Activated CD4-positive, alpha-beta memory T cell treated with anti-CD3 and anti-CD28 coated beads for 36 hours (primary cell): ENCODE results near the gene GALM. TPM values are rescaled to one million over a fixed set of nuclear protein-coding genes. Genes with fewer than 3 reads are reported as not detected.

Source experiments
- CTCF ChIA-PET: fragments of 350-600 bp; sonication (Branson Sonifier 250); formaldehyde crosslinking; loops from one replicate; lab custom pipeline; 2021; ENCODE audit warnings: antibody characterized with exemption, inconsistent platforms; lab: Charles Lee
- POLR2A ChIA-PET: fragments of 350-600 bp; sonication (Branson Sonifier 250); formaldehyde crosslinking; loops from one replicate; lab custom pipeline; 2021; ENCODE audit warnings: antibody characterized with exemption; lab: Charles Lee
- DNase-seq: peaks from one replicate; pipeline ENCODE4 v3.0.0-alpha.2; 2020
- H3K27ac Mint-ChIP-seq: one replicate; pipeline ENCODE4 v1.8.0; 2021; ENCODE audit warnings: mixed read lengths
- H3K27me3 Mint-ChIP-seq: one replicate; pipeline ENCODE4 v1.8.0; 2021; ENCODE audit warnings: mixed read lengths
- H3K36me3 Mint-ChIP-seq: one replicate; pipeline ENCODE4 v1.8.0; 2021; ENCODE audit warnings: mixed read lengths
- H3K4me1 Mint-ChIP-seq: one replicate; pipeline ENCODE4 v1.8.0; 2021; ENCODE audit warnings: low read depth, mixed read lengths
- H3K4me3 Mint-ChIP-seq: one replicate; pipeline ENCODE4 v1.8.0; 2021; ENCODE audit warnings: mild to moderate bottlenecking, mixed read lengths
- H3K9me3 Mint-ChIP-seq: one replicate; pipeline ENCODE4 v1.8.0; 2021; ENCODE audit warnings: mixed read lengths
- intact Hi-C: fragments of 100-400 bp; cut with micrococcal nuclease; formaldehyde crosslinking; loops from one replicate; pipeline ENCODE4 v1.15.1; 2023
- total RNA-seq, 2 experiments: library from RNA; stranded (reverse); gene quantifications; one replicate each; pipeline ENCODE4 v1.2.3, GENCODE V29; 2021

The GALM gene
- total RNA-seq, 2 experiments from 2014 or later: 90.2 to 95.3 TPM

DNA sequence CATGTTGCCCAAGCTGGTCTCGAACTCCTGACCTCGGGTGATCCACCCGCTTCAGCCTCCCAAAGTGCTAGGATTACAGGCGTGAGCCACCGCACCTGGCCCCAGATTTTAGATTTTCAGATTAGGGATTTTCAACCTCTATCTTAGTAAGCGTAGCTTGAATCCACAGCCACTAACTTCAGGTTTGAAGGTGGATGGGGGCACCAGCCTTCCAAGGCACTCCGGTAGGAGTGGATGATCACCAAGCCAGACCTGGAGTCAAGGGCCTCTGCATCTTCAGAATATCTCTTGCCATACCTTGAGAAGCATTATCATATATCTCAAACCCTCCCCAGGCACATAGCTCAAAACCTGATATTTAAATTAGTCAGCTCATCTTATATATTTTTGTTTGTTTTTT lies 17.9 kb downstream of the GALM start:
- Mint-ChIP-seq H3K4me1 (peaks cover 68% of the 10 kb centered on the region), H3K4me3 (no peak overlapping the region), H3K27ac (peak overlapping the region; percentile 84), H3K36me3 (peaks cover 75% of the 10 kb centered on the region), H3K27me3 (no peaks in the 10 kb centered on the region), H3K9me3 (no peaks in the 10 kb centered on the region)
- ChIA-PET POLR2A (interaction anchor here (3.7 kb wide), 1 partner anchor 18 kb away, joined by 56 read pairs; the partner anchor contains the start of gene GALM), CTCF (interaction anchor here (0.7 to 3.4 kb wide), 6 partner anchors 16 to 102 kb away, joined by 4 to 46 read pairs (median 6); partner anchors contain the start of gene HNRNPLL)
- no peak for DNase-seq
- intact Hi-C loops: loop anchor here (2.0 kb wide), 1 partner anchor 17 kb away; no protein-coding TSS in a partner anchor

DNA sequence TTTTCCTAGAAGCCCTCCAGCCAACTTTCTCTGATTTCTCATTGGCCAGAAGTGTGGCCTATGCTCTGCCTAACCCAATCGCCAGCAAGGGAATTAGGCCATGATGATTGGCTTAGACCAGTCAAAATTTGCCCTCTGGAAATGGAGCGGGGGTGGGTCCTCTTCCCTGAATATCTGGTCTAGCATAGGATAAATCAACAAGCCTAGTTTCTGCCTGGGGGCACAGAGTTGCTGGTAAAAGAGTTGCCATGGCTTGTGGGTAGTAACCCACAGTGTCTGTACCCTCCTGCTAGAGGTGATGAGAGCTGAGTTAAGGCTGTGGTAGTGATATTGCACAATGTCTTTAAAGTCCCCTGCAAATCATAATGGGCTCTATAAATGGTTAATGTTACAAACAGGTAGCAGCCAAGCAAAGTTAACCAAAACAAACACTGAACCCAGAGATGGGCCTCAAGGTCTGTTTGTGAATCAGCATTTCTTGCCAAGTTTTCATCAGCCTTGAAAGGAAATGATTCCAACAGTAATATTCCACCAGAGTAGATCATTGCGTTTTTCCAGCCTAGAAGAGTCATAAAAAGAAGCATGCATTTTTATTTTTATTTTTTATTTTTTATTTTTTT lies 19.3 kb downstream of the GALM start:
- POLR2A ChIA-PET: interaction anchor here (0.7 kb wide), 1 partner anchor 14 kb away, joined by 3 read pairs; no protein-coding TSS in a partner anchor
- peaks cover 72% of the 10 kb centered on the region for H3K4me1 Mint-ChIP-seq
- CTCF ChIA-PET: interaction anchor here (0.7 to 2.7 kb wide), 3 partner anchors 34 to 104 kb away, joined by 3 to 8 read pairs (median 4); no protein-coding TSS in a partner anchor
- peak; percentile 29 for DNase-seq
- H3K4me3 Mint-ChIP-seq: no peak overlapping the region
- H3K36me3 Mint-ChIP-seq: peaks cover 76% of the 10 kb centered on the region
- no peaks in the 10 kb centered on the region for H3K27me3 Mint-ChIP-seq
- peak overlapping the region; percentile 47 for H3K27ac Mint-ChIP-seq
- intact Hi-C loops: no loop called here
- H3K9me3 Mint-ChIP-seq: no peaks in the 10 kb centered on the region

- peaks cover 78% of the 10 kb centered on the region for H3K4me1 Mint-ChIP-seq
- peak; percentile 50 for DNase-seq
- H3K9me3 Mint-ChIP-seq: no peaks in the 10 kb centered on the region
- POLR2A ChIA-PET: interaction anchor here (0.6 to 3.9 kb wide), 9 partner anchors 9 to 89 kb away, joined by 3 to 17 read pairs (median 4); partner anchors contain the start of genes HNRNPLL and SRSF7
- H3K4me3 Mint-ChIP-seq: no peak overlapping the region
- H3K27ac Mint-ChIP-seq: peak overlapping the region; percentile 88
- intact Hi-C loops: loop anchor here (1.0 to 2.0 kb wide), 5 partner anchors 8 to 37 kb away; partner anchors contain the start of gene GALM
- CTCF ChIA-PET: interaction anchor here (0.8 to 1.8 kb wide), 7 partner anchors 9 to 109 kb away, joined by 3 to 12 read pairs (median 3); no protein-coding TSS in a partner anchor
- H3K27me3 Mint-ChIP-seq: no peaks in the 10 kb centered on the region
- peaks cover 70% of the 10 kb centered on the region for H3K36me3 Mint-ChIP-seq
Measured at GRCh38 chr2:38690499-38691420, 24.8 kb downstream of the GALM start.

DNA sequence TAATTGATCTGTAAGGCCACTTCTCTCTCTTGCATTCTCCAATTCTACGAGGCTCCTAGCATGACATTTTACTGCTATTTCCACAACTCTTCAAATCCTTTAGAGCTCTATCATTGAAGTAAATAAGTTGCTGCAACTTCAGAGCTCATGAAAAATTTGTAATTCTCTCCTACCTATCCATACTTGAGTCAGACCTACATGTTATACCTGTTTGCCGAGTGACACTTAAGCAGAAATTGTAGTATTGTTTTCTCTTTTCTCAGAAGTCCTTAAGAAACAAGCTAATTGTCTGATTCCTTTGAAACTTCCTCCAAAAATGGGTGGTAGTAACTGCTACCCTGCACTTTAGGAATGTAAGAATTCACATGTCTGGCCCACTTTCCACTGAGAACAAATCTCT lies 26.1 kb downstream of the GALM start:
- H3K4me1 Mint-ChIP-seq: peaks cover 76% of the 10 kb centered on the region
- no peaks in the 10 kb centered on the region for H3K27me3 Mint-ChIP-seq
- no peak for DNase-seq
- CTCF ChIA-PET: interaction anchor here (1.1 to 1.8 kb wide), 3 partner anchors 10 to 111 kb away, joined by 4 to 12 read pairs (median 5); no protein-coding TSS in a partner anchor
- POLR2A ChIA-PET: interaction anchor here (1.3 to 3.9 kb wide), 4 partner anchors 10 to 93 kb away, joined by 5 to 17 read pairs (median 11); partner anchors contain the start of genes HNRNPLL and SRSF7
- no peaks in the 10 kb centered on the region for H3K9me3 Mint-ChIP-seq
- H3K27ac Mint-ChIP-seq: peak overlapping the region; percentile 94
- intact Hi-C loops: loop anchor here (1.0 to 2.0 kb wide), 4 partner anchors 8 to 39 kb away; partner anchors contain the start of gene GALM
- no peak overlapping the region for H3K4me3 Mint-ChIP-seq
- peaks cover 65% of the 10 kb centered on the region for H3K36me3 Mint-ChIP-seq

- H3K4me3 Mint-ChIP-seq: no peak overlapping the region
- no peak for DNase-seq
- ChIA-PET CTCF (interaction anchor here (1.1 to 3.6 kb wide), 3 partner anchors 26 to 111 kb away, joined by 4 to 21 read pairs (median 5); no protein-coding TSS in a partner anchor), POLR2A (interaction anchor here (1.3 to 3.9 kb wide), 4 partner anchors 11 to 94 kb away, joined by 5 to 17 read pairs (median 11); partner anchors contain the start of genes HNRNPLL and SRSF7)
- intact Hi-C loops: no loop called here
- H3K4me1 Mint-ChIP-seq: peaks cover 82% of the 10 kb centered on the region
- H3K9me3 Mint-ChIP-seq: no peaks in the 10 kb centered on the region
- no peaks in the 10 kb centered on the region for H3K27me3 Mint-ChIP-seq
- H3K27ac Mint-ChIP-seq: peak overlapping the region; percentile 94
- H3K36me3 Mint-ChIP-seq: peaks cover 64% of the 10 kb centered on the region
Measured at GRCh38 chr2:38692636-38693318, 26.9 kb downstream of the GALM start.

GRCh38 chr2:38697116-38697840 lies 31.4 kb downstream of the GALM start:
- H3K27me3 Mint-ChIP-seq: no peaks in the 10 kb centered on the region
- H3K36me3 Mint-ChIP-seq: peaks cover 48% of the 10 kb centered on the region
- H3K4me3 Mint-ChIP-seq: peak overlapping the region; percentile 34
- H3K27ac Mint-ChIP-seq: peak overlapping the region; percentile 94
- H3K9me3 Mint-ChIP-seq: no peaks in the 10 kb centered on the region
- intact Hi-C loops: loop anchor here (1.0 kb wide), 4 partner anchors 12 to 44 kb away; no protein-coding TSS in a partner anchor
- peak; percentile 71 for DNase-seq
- ChIA-PET POLR2A (interaction anchor here (0.7 to 1.8 kb wide), 3 partner anchors 15 to 43 kb away, joined by 3 to 11 read pairs (median 4); no protein-coding TSS in a partner anchor), CTCF (interaction anchor here (0.9 to 1.8 kb wide), 3 partner anchors 15 to 94 kb away, joined by 3 to 8 read pairs (median 5); no protein-coding TSS in a partner anchor)
- H3K4me1 Mint-ChIP-seq: peaks cover 86% of the 10 kb centered on the region

DNA sequence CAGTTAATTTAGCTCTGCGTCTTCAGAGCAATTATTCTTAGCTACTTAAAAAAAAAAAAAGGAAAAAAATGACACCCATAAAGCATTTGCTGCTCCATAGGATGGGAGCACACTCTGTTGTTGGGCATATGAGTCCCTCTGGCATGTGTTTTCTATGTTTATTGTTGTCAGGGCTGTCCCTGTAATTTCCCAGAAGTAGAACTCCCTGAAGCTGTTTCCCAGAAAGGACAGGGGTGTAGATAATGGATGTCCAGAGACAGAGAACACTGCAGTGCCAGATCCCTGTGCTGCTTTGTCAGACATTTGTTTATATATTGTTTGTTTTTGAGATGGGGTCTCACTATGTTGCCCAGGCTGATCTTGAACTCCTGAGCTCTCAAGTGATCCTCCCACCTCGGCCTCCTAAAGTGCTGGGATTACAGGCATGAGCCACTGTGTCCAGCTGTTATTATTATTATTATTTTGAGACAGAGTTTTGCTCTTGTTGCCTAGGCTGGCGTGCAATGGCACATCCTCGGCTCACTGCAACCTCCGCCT lies 32.6 kb downstream of the GALM start:
- Mint-ChIP-seq H3K27me3 (no peaks in the 10 kb centered on the region), H3K4me3 (no peak overlapping the region), H3K36me3 (peaks cover 43% of the 10 kb centered on the region), H3K4me1 (peaks cover 82% of the 10 kb centered on the region), H3K9me3 (no peaks in the 10 kb centered on the region), H3K27ac (peak overlapping the region; percentile 79)
- intact Hi-C loops: no loop called here
- ChIA-PET POLR2A (interaction anchor here (0.8 to 2.0 kb wide), 6 partner anchors 13 to 102 kb away, joined by 3 to 11 read pairs (median 4); partner anchors contain the start of gene GALM), CTCF (interaction anchor here (0.8 to 1.8 kb wide), 4 partner anchors 31 to 117 kb away, joined by 3 to 8 read pairs (median 4); no protein-coding TSS in a partner anchor)
- no peak for DNase-seq

DNA sequence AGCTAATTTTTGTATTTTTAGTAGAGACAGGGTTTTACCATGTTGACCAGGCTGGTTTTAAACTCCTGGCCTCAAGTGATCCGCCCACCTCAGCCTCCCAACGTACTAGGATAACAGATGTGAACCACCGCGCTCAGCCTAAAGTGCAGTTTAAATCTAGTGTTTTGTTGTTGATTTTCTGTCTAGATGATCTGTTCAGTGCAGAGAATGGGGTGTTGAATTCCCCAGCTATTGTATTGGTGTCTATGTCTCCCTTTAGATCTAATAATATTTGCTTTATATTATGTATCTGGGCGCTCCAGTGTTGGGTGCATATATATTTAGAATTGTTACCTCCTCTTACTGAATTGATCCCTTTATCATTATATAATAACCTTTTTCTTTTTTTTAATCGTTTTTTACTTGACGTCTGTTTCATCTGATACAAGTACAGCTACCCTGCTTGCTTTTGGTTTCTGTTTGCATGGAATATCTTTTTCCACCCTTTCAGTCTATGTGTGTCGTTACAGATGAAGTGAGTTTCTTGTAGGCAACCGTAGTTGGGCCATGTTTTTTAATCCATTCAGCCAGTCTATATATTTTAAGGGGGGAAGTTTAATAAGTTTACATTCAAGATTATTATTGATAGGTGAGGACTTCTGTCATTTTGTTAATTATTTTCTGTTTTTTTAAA lies 34.3 kb downstream of the GALM start:
- CTCF ChIA-PET: interaction anchor here (2.1 to 2.5 kb wide), 2 partner anchors 24 to 118 kb away, joined by 6 to 8 read pairs; no protein-coding TSS in a partner anchor
- peak; percentile 33 for DNase-seq
- intact Hi-C loops: loop anchor here (1.0 to 2.0 kb wide), 3 partner anchors 9 to 36 kb away; no protein-coding TSS in a partner anchor
- Mint-ChIP-seq H3K27ac (peak overlapping the region; percentile 97), H3K27me3 (no peaks in the 10 kb centered on the region), H3K4me3 (peak overlapping the region; percentile 63), H3K9me3 (no peaks in the 10 kb centered on the region), H3K4me1 (peaks cover 76% of the 10 kb centered on the region), H3K36me3 (peaks cover 41% of the 10 kb centered on the region)
- POLR2A ChIA-PET: interaction anchor here (0.8 to 2.0 kb wide), 6 partner anchors 23 to 51 kb away, joined by 3 to 11 read pairs (median 4); partner anchors contain the start of genes GALM and SRSF7

GRCh38 chr2:38700881-38701458 lies 35.1 kb downstream of the GALM start:
- Mint-ChIP-seq H3K4me3 (peak overlapping the region; percentile 63), H3K4me1 (peaks cover 72% of the 10 kb centered on the region), H3K27me3 (no peaks in the 10 kb centered on the region), H3K9me3 (no peaks in the 10 kb centered on the region), H3K36me3 (peaks cover 40% of the 10 kb centered on the region), H3K27ac (peak overlapping the region; percentile 97)
- ChIA-PET POLR2A (interaction anchor here (0.8 to 2.0 kb wide), 7 partner anchors 10 to 99 kb away, joined by 3 to 9 read pairs (median 4); partner anchors contain the start of gene SRSF7), CTCF (interaction anchor here (0.9 to 2.5 kb wide), 3 partner anchors 19 to 119 kb away, joined by 3 to 8 read pairs (median 6); no protein-coding TSS in a partner anchor)
- intact Hi-C loops: loop anchor here (1.0 to 2.0 kb wide), 3 partner anchors 10 to 37 kb away; no protein-coding TSS in a partner anchor
- no peak for DNase-seq
